ENCODE data around the gene PANX1.
A peak's percentile ranks its signal among the peaks of the same experiment; 100 is the strongest.

The PANX1 gene

GRCh38 chr11:94130298-94131046 is 1.8 kb downstream of the PANX1 start:
- DNase-seq, result no peak
- TF ChIP-seq CTCF (IDR thresholded peaks at IDR 0.05; ENCODE audit: low read depth, low read length), result no peak

GRCh38 chr11:94131047-94131717 is 2.5 kb downstream of the PANX1 start:
- no peak for TF ChIP-seq CTCF (IDR thresholded peaks at IDR 0.05; ENCODE audit: low read depth, low read length)
- Histone ChIP-seq H3K4me3 (ENCODE audit: low read depth, low read length) (peak overlapping the region; percentile 96), H3K36me3 (no peaks in the 10 kb centered on the region), H3K9me3 (no peaks in the 10 kb centered on the region), H3K27me3 (no peaks in the 10 kb centered on the region), H3K4me1 (peaks cover 34% of the 10 kb centered on the region)
- DNase-seq, result peak; percentile 28

More at GRCh38 chr11:94130298-94131046, 1.8 kb downstream of the PANX1 start:
- no peaks in the 10 kb centered on the region for H3K36me3 ChIP-seq
- H3K4me3 ChIP-seq (ENCODE audit: low read depth, low read length), result peak overlapping the region; percentile 96
- peaks cover 34% of the 10 kb centered on the region for H3K4me1 ChIP-seq
- no peaks in the 10 kb centered on the region for H3K9me3 ChIP-seq
- H3K27me3 ChIP-seq, result no peaks in the 10 kb centered on the region

GRCh38 chr11:94131718-94132115 is 3.1 kb downstream of the PANX1 start:
- H3K4me1 ChIP-seq, result peaks cover 34% of the 10 kb centered on the region
- TF ChIP-seq CTCF (IDR thresholded peaks at IDR 0.05; ENCODE audit: low read depth, low read length), result no peak
- H3K9me3 ChIP-seq, result no peaks in the 10 kb centered on the region
- H3K27me3 ChIP-seq, result no peaks in the 10 kb centered on the region
- DNase-seq, result peak; percentile 69
- no peaks in the 10 kb centered on the region for H3K36me3 ChIP-seq
- peak overlapping the region; percentile 96 for H3K4me3 ChIP-seq (ENCODE audit: low read depth, low read length)

DNA sequence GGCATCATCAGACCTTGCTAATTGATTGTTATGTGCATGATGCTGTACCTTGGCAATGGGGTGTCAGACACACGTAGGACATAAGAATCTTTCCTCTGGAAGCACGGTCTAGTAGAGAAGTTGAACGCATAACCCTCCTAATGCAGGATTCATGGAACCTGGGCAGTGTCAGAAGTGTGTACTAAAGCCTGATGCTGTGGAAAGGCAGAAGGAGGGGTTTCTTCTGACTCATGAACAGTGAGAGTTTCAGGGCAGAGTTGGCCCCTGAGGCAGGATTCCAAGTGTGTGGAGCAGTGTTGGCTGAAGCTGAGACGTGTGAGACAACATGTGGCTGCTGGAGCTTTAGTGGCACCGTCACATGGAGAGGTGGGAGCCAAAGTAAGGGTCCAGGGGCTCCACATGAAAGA is 3.5 kb downstream of the PANX1 start:
- peak; percentile 40 for DNase-seq
- Histone ChIP-seq H3K4me3 (ENCODE audit: low read depth, low read length) (peak overlapping the region; percentile 96), H3K4me1 (peaks cover 34% of the 10 kb centered on the region)

DNA sequence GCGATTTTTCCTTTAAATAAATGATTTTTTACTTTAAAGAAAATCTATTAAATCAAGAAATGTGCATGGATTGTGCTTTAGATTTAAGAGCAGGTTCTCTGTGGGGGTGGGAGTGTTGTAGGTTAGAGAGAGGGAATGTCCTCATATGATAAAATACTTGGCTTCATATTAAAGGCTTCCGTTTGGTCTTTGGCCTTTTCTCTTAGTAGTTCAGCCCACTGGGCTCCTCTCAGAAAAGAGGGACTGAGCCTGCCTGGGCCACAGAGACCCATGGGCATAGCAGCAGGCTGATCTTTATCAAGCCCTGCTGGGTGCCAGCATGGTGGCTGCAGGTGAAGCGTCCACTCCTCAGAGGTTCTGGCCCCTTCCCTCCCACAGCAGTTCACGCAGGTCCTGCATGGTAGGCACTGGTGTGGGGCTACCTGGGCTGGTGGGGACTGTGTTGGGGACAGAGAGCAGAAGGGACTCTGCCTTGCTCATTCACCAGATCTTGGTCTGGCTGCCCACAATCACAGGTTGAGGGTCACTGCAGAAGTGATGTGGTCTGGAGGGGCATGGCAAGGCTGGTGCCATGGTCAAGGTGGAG is 4.3 kb downstream of the PANX1 start:
- no peak for TF ChIP-seq CTCF (IDR thresholded peaks at IDR 0.05; ENCODE audit: low read depth, low read length)
- DNase-seq, result no peak
- H3K9me3 ChIP-seq, result no peaks in the 10 kb centered on the region
- H3K27me3 ChIP-seq, result no peaks in the 10 kb centered on the region
- H3K4me3 ChIP-seq (ENCODE audit: low read depth, low read length), result no peak overlapping the region
- no peaks in the 10 kb centered on the region for H3K36me3 ChIP-seq
- H3K4me1 ChIP-seq, result peaks cover 34% of the 10 kb centered on the region

More for the DNA sequence above, 3.5 kb downstream of the PANX1 start:
- Histone ChIP-seq H3K36me3 (no peaks in the 10 kb centered on the region), H3K9me3 (no peaks in the 10 kb centered on the region), H3K27me3 (no peaks in the 10 kb centered on the region)
- no peak for TF ChIP-seq CTCF (IDR thresholded peaks at IDR 0.05; ENCODE audit: low read depth, low read length)

All from BE2C (cell line).